Adrenal gland (tissue), 5 donors: ENCODE data around the gene GEMIN4.

Source experiments
- CTCF ChIP-seq, 6 experiments: fragments of 450-650 bp in 4 of 6; fragments of 200-600 bp in 2 of 6; sonication (generic) in 1 of 6; IDR thresholded peaks; 1 replicate in 5 of 6; 2 replicates in 1 of 6; pipeline versions ENCODE4 v1.5.1 to v1.8.0; 2016 to 2021; ENCODE audit warnings: antibody characterized with exemption in 6 of 6, mild to moderate bottlenecking in 2 of 6, moderate library complexity in 1 of 6
- POLR2A ChIP-seq, 2 donors: fragments of 450-650 bp; IDR thresholded peaks; one replicate each; pipeline ENCODE4 v1.6.1; 2017; ENCODE audit warnings: antibody characterized with exemption in 2 of 2, mild to moderate bottlenecking in 2 of 2, moderate library complexity in 1 of 2
- donor health status: DM: no; HTN: no; CAD: no.

- no peak for TF ChIP-seq POLR2A (IDR thresholded peaks at IDR 0.05)
- no peak for TF ChIP-seq CTCF (IDR thresholded peaks at IDR 0.05)
Measured at GRCh38 chr17:753418-753817, 1.4 kb upstream of the GEMIN4 start.
